ENCODE results near the gene ATP6V0D1.
A peak's percentile ranks its signal among the peaks of the same experiment; 100 is the strongest.

Gene ATP6V0D1

GRCh38 chr16:67463059-67463458, 17.9 kb downstream of the ATP6V0D1 start:
- DNase-seq (ENCODE audit: low read depth, low spot score), result no peak

- peak; percentile 61 for DNase-seq (ENCODE audit: low read depth, low spot score)
Observed at GRCh38 chr16:67462279-67462655, 18.7 kb downstream of the ATP6V0D1 start.

- DNase-seq (ENCODE audit: low read depth, low spot score), result no peak
Observed at GRCh38 chr16:67461600-67462278, 19.2 kb downstream of the ATP6V0D1 start.

DNA sequence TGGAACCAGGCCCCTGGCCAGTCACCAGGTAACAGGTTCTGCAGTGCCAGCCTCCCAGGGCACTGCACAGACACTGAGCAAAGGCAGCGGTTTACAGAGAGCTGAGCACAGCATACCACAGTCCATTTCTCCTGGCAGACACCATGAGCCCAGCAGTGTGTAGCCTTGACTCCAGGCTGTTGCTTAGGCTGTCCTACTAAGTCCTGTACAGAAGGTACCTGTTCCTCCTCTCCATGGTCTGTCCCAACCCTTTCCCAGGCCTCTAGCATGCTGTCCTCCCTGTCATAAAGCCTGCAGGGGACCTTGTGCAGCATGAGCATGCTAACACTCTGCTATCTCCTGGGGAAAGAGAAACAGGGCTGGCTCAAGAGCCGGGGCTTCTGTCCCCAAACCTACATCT, 20.0 kb downstream of the ATP6V0D1 start:
- DNase-seq (ENCODE audit: low read depth, low spot score), result no peak

DNA sequence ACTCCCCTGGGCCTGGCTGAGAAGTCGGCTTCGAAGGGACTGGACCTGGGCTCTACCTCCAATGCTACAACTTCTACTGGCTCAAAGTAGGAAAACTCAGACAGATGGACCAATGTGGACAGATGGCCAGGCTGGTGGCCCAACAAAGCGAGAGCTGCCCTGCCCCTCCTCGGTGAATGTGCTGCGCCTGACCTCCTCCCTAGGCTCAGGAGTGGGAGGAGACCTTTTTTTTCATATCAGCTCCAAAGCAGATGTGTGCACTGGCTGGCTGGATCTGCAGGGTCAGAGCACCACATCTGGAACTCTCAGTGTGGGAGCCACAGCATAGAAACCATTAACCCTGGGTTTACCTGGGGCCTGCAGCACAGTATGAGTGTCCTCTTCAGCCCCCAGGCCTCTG, 20.8 kb downstream of the ATP6V0D1 start:
- no peak for DNase-seq (ENCODE audit: low read depth, low spot score)

DNA sequence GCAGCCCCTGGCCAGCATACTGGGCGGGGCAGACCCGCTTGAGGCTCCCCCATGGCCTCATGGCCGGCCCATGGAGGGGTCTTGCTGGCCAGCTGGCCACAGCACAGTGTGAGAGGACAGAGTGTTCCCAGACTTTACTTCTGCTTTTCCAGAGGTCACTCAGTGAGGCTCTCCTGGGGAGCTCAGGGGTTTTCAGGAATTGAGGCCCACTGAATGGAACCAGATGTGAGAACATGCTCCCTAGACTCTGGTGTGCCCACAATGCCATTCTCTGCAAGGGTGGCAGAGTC, 21.2 kb downstream of the ATP6V0D1 start:
- DNase-seq (ENCODE audit: low read depth, low spot score), result no peak

DNA sequence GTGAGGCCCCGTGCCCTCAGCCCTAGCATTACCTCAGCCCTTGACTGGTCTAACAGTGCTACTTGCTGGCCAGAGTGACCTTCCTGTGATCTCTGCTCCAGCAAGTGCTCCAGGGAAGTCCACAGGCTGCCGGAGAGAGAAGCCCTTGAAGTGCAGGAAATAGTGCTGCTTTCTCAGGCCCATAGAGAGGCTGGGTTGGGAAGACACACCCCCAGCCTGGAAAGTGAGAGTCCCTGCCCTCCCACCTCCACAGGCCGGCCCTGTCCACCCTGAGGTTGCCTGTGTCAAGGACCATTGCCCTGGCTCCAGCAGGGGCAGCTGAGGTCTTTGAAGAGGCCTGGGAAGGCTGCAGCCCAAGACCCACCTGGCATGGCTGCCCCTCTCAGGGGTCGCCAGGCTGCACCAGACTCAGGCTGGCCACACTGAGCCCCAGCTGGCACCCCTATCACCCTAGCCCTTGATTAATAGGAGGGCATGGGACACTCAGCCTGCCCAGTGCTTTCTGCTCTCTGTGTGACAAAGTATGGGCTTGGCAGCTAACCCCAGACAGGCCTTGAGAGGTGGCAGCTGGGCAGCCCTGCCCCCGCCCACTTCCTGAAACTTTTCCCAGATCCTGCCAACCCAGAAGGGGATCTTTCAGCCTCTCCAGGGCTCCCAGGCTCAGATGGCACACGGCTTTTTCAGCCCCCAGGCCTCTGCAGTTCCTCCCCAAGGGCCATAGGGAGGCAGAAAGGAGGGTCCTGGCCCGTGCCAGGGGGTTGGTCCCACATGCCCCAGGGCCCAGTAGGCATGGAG, 21.7 kb downstream of the ATP6V0D1 start:
- DNase-seq (ENCODE audit: low read depth, low spot score), result no peak

DNA sequence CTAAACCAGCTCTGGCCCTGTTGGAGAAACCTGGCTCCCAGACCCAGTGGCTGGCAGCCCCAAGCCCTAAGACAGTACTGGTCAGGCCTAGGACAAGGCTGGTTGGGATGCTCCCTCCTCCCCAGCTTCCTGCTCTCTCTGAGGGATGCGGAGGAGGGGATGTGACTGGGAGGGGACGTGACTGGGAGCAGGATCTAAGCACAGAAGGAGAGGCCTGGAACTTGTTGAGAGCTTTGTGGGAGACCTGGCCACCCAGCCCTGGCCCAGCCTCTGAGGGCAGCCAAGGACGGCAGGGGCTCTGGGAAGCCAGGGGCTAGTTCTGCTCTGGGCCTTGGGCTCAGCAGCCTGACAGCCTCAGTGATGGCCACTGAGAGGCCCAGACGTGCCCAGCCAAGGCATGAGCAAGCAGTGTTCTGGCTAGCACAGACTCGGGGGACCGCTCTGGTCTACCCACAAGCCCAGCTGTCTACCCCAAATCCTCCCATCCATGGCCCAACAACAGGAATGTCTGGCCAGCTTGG, 22.8 kb downstream of the ATP6V0D1 start:
- DNase-seq (ENCODE audit: low read depth, low spot score), result no peak

- no peak for DNase-seq (ENCODE audit: low read depth, low spot score)
Observed at GRCh38 chr16:67457611-67458010, 23.3 kb downstream of the ATP6V0D1 start.

GRCh38 chr16:67456391-67457081, 24.4 kb downstream of the ATP6V0D1 start:
- DNase-seq (ENCODE audit: low read depth, low spot score), result peak; percentile 45

DNA sequence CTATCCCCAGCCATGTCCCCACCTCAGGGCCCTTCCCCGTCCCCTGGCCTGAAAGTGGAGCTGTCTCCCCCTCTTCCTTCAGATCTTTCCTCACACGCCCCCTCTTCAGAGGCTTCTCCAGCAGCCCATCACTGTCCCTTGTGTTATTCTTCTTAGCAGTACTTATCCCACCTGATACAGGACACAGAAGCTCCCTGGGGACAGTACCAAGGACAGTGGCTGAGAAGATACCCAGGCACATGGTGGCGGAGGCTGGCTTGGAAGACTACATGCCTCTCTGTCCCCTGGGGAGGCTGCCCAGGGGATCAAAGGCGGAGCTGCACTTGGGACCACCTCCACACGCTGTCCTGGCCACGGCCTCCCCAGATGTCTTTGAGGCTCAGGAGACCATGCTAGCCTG, 26.1 kb downstream of the ATP6V0D1 start:
- no peak for DNase-seq (ENCODE audit: low read depth, low spot score)

- no peak for DNase-seq (ENCODE audit: low read depth, low spot score)
Observed at GRCh38 chr16:67454104-67454503, 26.9 kb downstream of the ATP6V0D1 start.

- no peak for DNase-seq (ENCODE audit: low read depth, low spot score)
Observed at GRCh38 chr16:67451704-67452435, 29.1 kb downstream of the ATP6V0D1 start.

DNA sequence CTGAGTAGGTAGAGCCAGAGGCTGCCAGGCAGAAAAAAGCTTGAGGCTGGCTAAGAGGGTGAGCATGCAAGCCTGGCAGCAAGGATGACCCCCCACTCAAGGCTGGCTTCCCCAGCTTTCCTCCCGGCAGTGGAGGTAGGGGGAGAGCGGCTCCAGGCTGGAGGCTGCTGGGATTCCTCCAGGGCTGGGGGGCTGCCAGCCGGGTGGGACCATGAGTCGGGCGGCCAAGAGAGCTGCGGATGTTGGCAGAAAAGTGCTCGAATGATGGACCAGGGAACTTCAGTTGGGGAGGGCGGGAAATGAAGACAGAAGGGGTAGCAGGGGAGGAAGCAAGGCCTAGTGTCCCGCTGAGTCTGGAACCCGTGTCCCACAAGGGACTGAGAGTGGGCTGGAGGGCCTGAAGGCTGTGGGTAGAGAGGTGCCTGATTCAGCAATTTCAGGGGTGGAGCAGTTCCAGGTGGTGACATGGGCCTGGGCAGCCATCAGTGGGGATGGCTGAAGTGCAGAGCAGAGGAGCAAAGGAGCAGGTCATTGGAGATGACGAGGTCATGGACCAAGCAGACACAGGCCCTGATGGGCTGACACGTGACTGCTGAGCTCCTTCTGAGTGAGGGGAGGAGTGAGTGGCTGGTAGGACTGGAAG, 29.8 kb downstream of the ATP6V0D1 start:
- no peak for DNase-seq (ENCODE audit: low read depth, low spot score)

- no peak for DNase-seq (ENCODE audit: low read depth, low spot score)
Observed at GRCh38 chr16:67449739-67450138, 31.2 kb downstream of the ATP6V0D1 start.

DNA sequence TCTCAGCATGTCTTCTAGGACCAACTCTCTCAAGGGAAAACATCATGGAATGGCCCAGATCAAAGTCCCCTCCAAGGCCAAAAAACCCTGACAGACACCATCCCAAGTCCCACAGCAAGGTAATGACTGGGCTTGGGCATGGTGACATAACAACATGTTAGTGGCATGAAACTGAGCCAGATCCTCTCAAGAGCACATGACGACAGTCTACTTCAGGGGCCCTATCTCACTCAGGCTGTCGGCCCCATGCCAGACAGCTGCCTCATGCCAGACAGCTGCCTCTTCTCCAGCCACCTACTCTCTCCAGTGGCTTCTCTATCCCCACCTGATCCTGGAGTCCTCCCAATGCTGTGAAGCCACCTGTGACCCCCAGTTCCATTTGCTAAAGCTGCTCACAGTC, 31.6 kb downstream of the ATP6V0D1 start:
- no peak for DNase-seq (ENCODE audit: low read depth, low spot score)

DNA sequence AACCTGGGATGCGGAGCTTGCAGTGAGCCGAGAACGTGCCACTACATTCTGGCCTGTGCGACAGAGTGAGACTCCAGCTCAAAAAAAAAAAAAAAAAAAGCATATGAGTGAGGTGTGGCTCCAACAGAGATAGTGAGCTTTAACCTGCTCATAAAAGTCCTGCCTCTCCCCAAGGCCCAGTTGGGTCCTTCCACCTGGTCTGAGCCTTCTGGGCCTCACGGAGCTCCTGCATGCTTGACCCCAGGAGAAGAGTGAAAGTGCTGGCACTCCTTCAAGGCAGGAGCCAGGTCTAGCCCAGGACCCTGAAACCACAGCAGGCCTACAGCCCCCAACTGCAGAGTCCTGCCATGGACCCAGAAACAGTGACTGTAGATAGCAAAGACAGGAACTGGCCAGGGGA, 32.4 kb downstream of the ATP6V0D1 start:
- no peak for DNase-seq (ENCODE audit: low read depth, low spot score)

DNA sequence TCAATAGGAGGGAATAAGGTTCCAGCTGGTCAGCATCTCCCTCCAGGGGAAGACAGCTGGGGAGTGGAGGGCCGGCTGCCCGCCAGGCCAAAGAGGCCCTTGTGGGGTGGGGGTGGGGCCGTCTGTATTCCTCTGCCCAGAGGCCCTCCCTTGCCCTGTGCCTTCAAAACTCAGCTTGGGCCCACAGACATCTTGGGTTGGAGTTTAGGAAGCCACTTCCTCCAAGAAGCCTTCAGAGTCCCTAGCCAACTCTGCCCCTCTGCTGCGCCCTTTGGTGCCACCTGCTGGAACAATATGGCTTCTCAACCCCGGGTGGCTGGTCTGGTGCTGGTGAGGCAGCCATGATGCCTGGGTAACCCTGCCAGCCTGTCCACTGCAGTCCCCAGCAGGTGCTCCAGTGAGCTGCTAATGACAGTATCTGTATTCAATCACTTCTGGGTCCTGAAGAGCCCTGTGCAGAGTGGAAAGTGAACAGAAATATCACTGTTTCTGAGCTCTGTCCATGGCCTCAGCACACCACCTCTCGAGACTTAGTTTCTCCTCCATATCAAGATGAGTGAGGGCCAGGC, 33.4 kb downstream of the ATP6V0D1 start:
- DNase-seq (ENCODE audit: low read depth, low spot score), result no peak

DNA sequence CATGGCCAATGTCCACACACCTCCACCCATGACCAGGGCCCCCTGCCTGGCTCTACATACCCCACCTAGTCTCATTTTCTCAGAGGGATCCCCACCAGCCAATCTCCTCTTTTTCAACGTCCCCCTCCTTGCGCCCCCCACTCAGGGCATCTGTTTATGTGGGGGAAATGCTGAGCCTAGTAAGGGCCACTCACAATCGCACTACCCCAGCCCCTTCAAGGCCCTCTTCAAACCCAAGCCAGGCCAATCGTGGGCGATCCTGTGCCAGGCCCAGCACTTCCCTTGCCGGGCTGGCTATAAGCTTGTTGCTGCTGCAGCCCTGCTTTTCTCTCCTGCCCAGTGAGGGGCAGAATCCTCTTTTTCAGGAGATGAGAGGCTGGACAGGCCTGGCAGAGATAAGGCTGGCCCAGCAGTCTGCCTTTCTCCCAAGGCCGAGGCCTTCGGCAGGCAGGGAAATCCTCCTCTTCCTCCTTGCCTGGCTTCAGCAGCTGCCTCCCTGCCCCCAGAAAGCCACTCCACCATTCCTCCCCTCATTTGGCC, 33.9 kb downstream of the ATP6V0D1 start:
- DNase-seq (ENCODE audit: low read depth, low spot score), result no peak

DNA sequence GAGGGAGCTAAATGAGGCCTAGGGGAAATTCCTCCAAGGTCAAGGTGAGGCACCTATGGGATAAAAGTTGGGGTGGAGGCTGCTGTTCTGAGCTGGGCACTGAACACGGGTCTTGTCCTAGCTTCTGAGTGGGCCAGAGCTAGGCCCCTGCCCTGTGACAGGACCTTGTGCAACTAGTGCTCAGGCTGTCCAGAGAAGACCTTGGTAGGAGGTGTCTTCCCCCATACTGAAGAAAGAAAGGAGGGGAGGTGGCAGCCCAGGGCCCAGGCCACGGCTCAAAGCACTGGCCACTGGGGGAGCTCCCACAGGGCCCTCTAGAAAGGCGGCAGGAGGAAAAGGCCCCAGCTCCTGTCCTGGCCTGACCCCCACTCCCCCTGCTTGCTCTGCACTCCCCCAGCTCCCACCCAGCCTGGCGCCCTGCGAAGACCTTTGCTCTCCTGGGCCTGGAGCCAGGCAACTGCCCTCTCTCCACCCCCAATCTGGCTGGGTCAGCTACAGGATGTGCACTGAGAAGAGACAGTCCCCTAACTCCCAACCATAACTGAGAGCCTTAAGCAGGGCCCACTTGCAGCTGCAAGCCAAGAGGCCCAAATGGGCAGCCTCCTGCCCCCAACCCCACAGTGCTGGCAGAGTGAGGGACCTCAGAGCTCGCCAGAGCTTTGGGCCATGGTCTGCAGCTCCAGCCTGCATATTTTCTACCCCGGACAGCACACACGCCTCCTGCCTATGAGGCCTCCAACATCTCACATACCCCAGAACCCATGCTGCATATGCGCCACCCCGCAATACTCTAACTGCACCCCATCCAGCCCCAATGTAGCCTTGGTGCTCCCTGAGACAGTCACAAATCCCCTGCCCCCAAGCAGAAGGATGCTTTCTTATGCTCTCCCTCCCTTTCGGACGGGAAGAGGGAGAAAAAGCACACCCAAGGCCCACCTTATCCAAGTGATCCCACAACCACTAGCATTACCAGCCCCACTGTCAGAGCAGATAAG, 34.7 kb downstream of the ATP6V0D1 start:
- DNase-seq (ENCODE audit: low read depth, low spot score), result no peak
